ENCODE measurements around the gene AKTIP. TPM values are rescaled to one million over a fixed set of nuclear protein-coding genes. Genes with fewer than 3 reads are reported as not detected.

AKTIP gene
- total and polyA plus RNA-seq, 9 donors, result 28.5 to 51.5 (median 43.4) TPM

GRCh38 chr16:53458635-53459034, 44.4 kb downstream of the AKTIP start:
- no peak overlapping the region for H3K4me3 ChIP-seq
- H3K4me1 ChIP-seq (ENCODE audit: insufficient read depth), result no peaks in the 10 kb centered on the region
- H3K27me3 ChIP-seq, result no peaks in the 10 kb centered on the region
- WGBS, 3 donors, result 88 to 93% (median 90%) methylated on average over 8 of the region's 8 CpGs
- no peaks in the 10 kb centered on the region for H3K9me3 ChIP-seq
- TF ChIP-seq POLR2A (IDR thresholded peaks at IDR 0.05) (no peak), CTCF (IDR thresholded peaks at IDR 0.05) (no peak), EP300 (IDR thresholded peaks at IDR 0.05) (no peak)
- no peak overlapping the region for H3K27ac ChIP-seq
- no peak for DNase-seq
- no peaks in the 10 kb centered on the region for H3K36me3 ChIP-seq
- intact Hi-C loops (cut with DNase I), result no loop called here

GRCh38 chr16:53457670-53458069, 45.3 kb downstream of the AKTIP start:
- TF ChIP-seq EP300 (IDR thresholded peaks at IDR 0.05) (no peak), CTCF (IDR thresholded peaks at IDR 0.05) (no peak), POLR2A (IDR thresholded peaks at IDR 0.05) (no peak)
- no peak for DNase-seq
- Histone ChIP-seq H3K36me3 (no peaks in the 10 kb centered on the region), H3K27ac (no peak overlapping the region), H3K4me1 (ENCODE audit: insufficient read depth) (no peaks in the 10 kb centered on the region), H3K27me3 (no peaks in the 10 kb centered on the region), H3K9me3 (no peaks in the 10 kb centered on the region), H3K4me3 (no peak overlapping the region)
- intact Hi-C loops (cut with DNase I), result no loop called here
- 90 to 100% (median 92%) methylated on average over 2 of the region's 2 CpGs for WGBS, 3 donors

GRCh38 chr16:53456625-53457024, 46.4 kb downstream of the AKTIP start:
- H3K4me1 ChIP-seq (ENCODE audit: insufficient read depth), result no peaks in the 10 kb centered on the region
- TF ChIP-seq CTCF (IDR thresholded peaks at IDR 0.05), result no peak
- TF ChIP-seq POLR2A (IDR thresholded peaks at IDR 0.05), result no peak
- TF ChIP-seq EP300 (IDR thresholded peaks at IDR 0.05), result no peak
- DNase-seq, result no peak
- no peak overlapping the region for H3K27ac ChIP-seq
- no peaks in the 10 kb centered on the region for H3K27me3 ChIP-seq
- no peaks in the 10 kb centered on the region for H3K36me3 ChIP-seq
- H3K9me3 ChIP-seq, result no peaks in the 10 kb centered on the region
- H3K4me3 ChIP-seq, result no peak overlapping the region
- intact Hi-C loops (cut with DNase I), result no loop called here
- WGBS, 3 donors, result 91 to 100% (median 94%) methylated on average over 2 of the region's 2 CpGs

GRCh38 chr16:53453928-53454327, 49.1 kb downstream of the AKTIP start:
- Histone ChIP-seq H3K27me3 (no peaks in the 10 kb centered on the region), H3K27ac (no peak overlapping the region), H3K4me1 (ENCODE audit: insufficient read depth) (no peaks in the 10 kb centered on the region), H3K9me3 (no peaks in the 10 kb centered on the region), H3K36me3 (no peaks in the 10 kb centered on the region), H3K4me3 (no peak overlapping the region)
- WGBS, 3 donors, result 95 to 96% (median 95%) methylated on average over 5 of the region's 5 CpGs
- no peak for TF ChIP-seq POLR2A (IDR thresholded peaks at IDR 0.05)
- TF ChIP-seq EP300 (IDR thresholded peaks at IDR 0.05), result no peak
- TF ChIP-seq CTCF (IDR thresholded peaks at IDR 0.05), result no peak
- no peak for DNase-seq
- intact Hi-C loops (cut with DNase I), result no loop called here
